DND-41 (cell line): ENCODE results near the gene TNRC6B.

ENCODE experiments used
- CTCF ChIP-seq: IDR thresholded peaks from 2 replicates; pipeline ENCODE4 v1.5.1; 2012; ENCODE audit warnings: borderline replicate concordance, low read length, moderate library complexity, mild to moderate bottlenecking; ENCODE audit not compliant: poor library complexity, severe bottlenecking; ENCODE audit errors: extremely low read depth
- EZH2 ChIP-seq: IDR thresholded peaks from 3 replicates; pipeline ENCODE4 v1.6.1; 2012; ENCODE audit warnings: borderline replicate concordance, low read depth, mild to moderate bottlenecking, moderate library complexity, low read length, inconsistent platforms; ENCODE audit not compliant: severe bottlenecking

- no peak for TF ChIP-seq CTCF
- no peak for TF ChIP-seq EZH2
Observed at GRCh38 chr22:40294696-40295095, 117.0 kb downstream of the TNRC6B start.
